Neural progenitor cell (in vitro differentiated cells): ENCODE measurements around the gene LY86. TPM values are rescaled to one million over a fixed set of nuclear protein-coding genes. Genes with fewer than 3 reads are reported as not detected.
"Not testable (repeated sequence)": the region's sequence is repeated elsewhere in the genome, so short reads cannot be mapped to it uniquely, and the experiment has no call there.

Experiments
- DNase-seq: peaks from one replicate; pipeline ENCODE4 v3.0.0-alpha.2; 2016; ENCODE audit warnings: low spot score
- H2AFZ ChIP-seq: fragments of 200-600 bp; sonication (generic); replicated peaks from 2 replicates; pipeline ENCODE4 v1.6.1; 2016; ENCODE audit warnings: antibody characterized with exemption
- H3F3A ChIP-seq: fragments of 200-600 bp; sonication (generic); 2 replicates; pipeline ENCODE4 v1.6.1; 2016; ENCODE audit warnings: antibody characterized with exemption, low read depth
- H3K27ac ChIP-seq: fragments of 200-600 bp; sonication (generic); 2 replicates; pipeline ENCODE4 v1.5.1; 2016; ENCODE audit warnings: mild to moderate bottlenecking
- H3K27me3 ChIP-seq: fragments of 200-600 bp; sonication (generic); 2 replicates; pipeline ENCODE4 v1.6.1; 2016; ENCODE audit warnings: mild to moderate bottlenecking, moderate library complexity
- H3K36me3 ChIP-seq: fragments of 200-600 bp; sonication (generic); 2 replicates; pipeline ENCODE4 v1.5.1; 2016
- H3K4me1 ChIP-seq: fragments of 200-600 bp; sonication (generic); 2 replicates; pipeline ENCODE4 v1.6.1; 2016; ENCODE audit warnings: mixed run types
- H3K4me2 ChIP-seq: fragments of 200-600 bp; sonication (generic); 2 replicates; pipeline ENCODE4 v1.6.1; 2016
- H3K4me3 ChIP-seq: fragments of 200-600 bp; sonication (generic); 2 replicates; pipeline ENCODE4 v1.5.1; 2016
- H3K79me2 ChIP-seq: fragments of 200-600 bp; sonication (generic); 2 replicates; pipeline ENCODE4 v1.6.1; 2016; ENCODE audit warnings: low read depth
- H3K9ac ChIP-seq: fragments of 200-600 bp; sonication (generic); 2 replicates; pipeline ENCODE4 v1.6.1; 2016
- H3K9me3 ChIP-seq: fragments of 200-600 bp; sonication (generic); 2 replicates; pipeline ENCODE4 v1.5.1; 2016; ENCODE audit warnings: low read depth
- H4K20me1 ChIP-seq: fragments of 200-600 bp; sonication (generic); 2 replicates; pipeline ENCODE4 v1.6.1; 2016; ENCODE audit warnings: low read depth
- H3K27ac Mint-ChIP-seq: 3 replicates; pipeline ENCODE4 v1.8.0; 2021; ENCODE audit warnings: mixed read lengths
- H3K27me3 Mint-ChIP-seq: 2 replicates; pipeline ENCODE4 v1.8.0; 2022; ENCODE audit warnings: low read depth, mild to moderate bottlenecking, inconsistent platforms, moderate library complexity, mixed read lengths; ENCODE audit not compliant: insufficient read depth
- H3K36me3 Mint-ChIP-seq: 3 replicates; pipeline ENCODE4 v1.8.0; 2021; ENCODE audit warnings: mixed read lengths
- H3K4me1 Mint-ChIP-seq: 3 replicates; pipeline ENCODE4 v1.8.0; 2021; ENCODE audit warnings: mixed read lengths
- H3K4me3 Mint-ChIP-seq: 3 replicates; pipeline ENCODE4 v1.8.0; 2021; ENCODE audit warnings: mild to moderate bottlenecking, moderate library complexity, mixed read lengths
- H3K9me3 Mint-ChIP-seq: 3 replicates; pipeline ENCODE4 v1.8.0; 2020; ENCODE audit warnings: mixed read lengths
- CTCF ChIP-seq: fragments of 200-600 bp; sonication (generic); IDR thresholded peaks from 2 replicates; pipeline ENCODE4 v1.5.1; 2017; ENCODE audit warnings: antibody characterized with exemption, mild to moderate bottlenecking
- EZH2 ChIP-seq: fragments of 200-600 bp; sonication (generic); IDR thresholded peaks from 2 replicates; pipeline ENCODE4 v1.6.1; 2017; ENCODE audit warnings: antibody characterized with exemption, mild to moderate bottlenecking, moderate library complexity
- EZH2phosphoT487 ChIP-seq: fragments of 200-600 bp; sonication (generic); IDR thresholded peaks from 2 replicates; pipeline ENCODE4 v1.6.1; 2017; ENCODE audit warnings: antibody characterized with exemption
- total RNA-seq: library from RNA; depleted of rRNA; stranded (reverse); fragments of >200 nt; gene quantifications from 2 replicates; pipeline ENCODE4 v1.2.3, GENCODE V29; 2015; ENCODE audit warnings: low replicate concordance

LY86 gene
- total RNA-seq, 1 donor from 2014 or later: not detected

GRCh38 chr6:6604015-6604414, 15.5 kb downstream of the LY86 start:
- no peaks in the 10 kb centered on the region for H3K36me3 ChIP-seq
- H3K4me3 ChIP-seq: no peak overlapping the region
- no peak overlapping the region for H3K4me2 ChIP-seq
- H3K4me1 Mint-ChIP-seq: no peaks in the 10 kb centered on the region
- no peaks in the 10 kb centered on the region for H3K79me2 ChIP-seq
- no peak overlapping the region for H3K27ac ChIP-seq
- no peaks in the 10 kb centered on the region for H4K20me1 ChIP-seq
- no peak overlapping the region for H3K9ac ChIP-seq
- no peaks in the 10 kb centered on the region for H3F3A ChIP-seq
- no peaks in the 10 kb centered on the region for H3K27me3 ChIP-seq
- H3K36me3 Mint-ChIP-seq: no peaks in the 10 kb centered on the region
- H3K27me3 Mint-ChIP-seq: peaks cover 6% of the 10 kb centered on the region
- TF ChIP-seq EZH2phosphoT487: no peak
- no peak for TF ChIP-seq CTCF
- TF ChIP-seq EZH2: no peak
- DNase-seq: no peak
- no peaks in the 10 kb centered on the region for H3K4me1 ChIP-seq
- no peak overlapping the region for H3K27ac Mint-ChIP-seq
- H3K9me3 ChIP-seq: no peaks in the 10 kb centered on the region
- H2AFZ ChIP-seq: no peak overlapping the region
- no peak overlapping the region for H3K4me3 Mint-ChIP-seq
- H3K9me3 Mint-ChIP-seq: peaks cover 14% of the 10 kb centered on the region

- peaks cover 4% of the 10 kb centered on the region for H3K27me3 Mint-ChIP-seq
Observed at GRCh38 chr6:6604566-6604965, 16.0 kb downstream of the LY86 start.

GRCh38 chr6:6605873-6606272, 17.4 kb downstream of the LY86 start:
- TF ChIP-seq EZH2phosphoT487: no peak
- no peak for TF ChIP-seq CTCF
- no peak for TF ChIP-seq EZH2
- Histone ChIP-seq H3K9me3 (no peaks in the 10 kb centered on the region), H3K27ac (no peak overlapping the region), H3K36me3 (no peaks in the 10 kb centered on the region), H3F3A (no peaks in the 10 kb centered on the region), H3K9ac (no peak overlapping the region), H2AFZ (no peak overlapping the region), H3K4me1 (no peaks in the 10 kb centered on the region), H3K4me2 (no peak overlapping the region), H3K4me3 (no peak overlapping the region), H3K27me3 (no peaks in the 10 kb centered on the region), H4K20me1 (no peaks in the 10 kb centered on the region), H3K79me2 (no peaks in the 10 kb centered on the region)
- Mint-ChIP-seq H3K27me3 (peaks cover 4% of the 10 kb centered on the region), H3K27ac (no peak overlapping the region), H3K9me3 (peaks cover 14% of the 10 kb centered on the region), H3K4me3 (no peak overlapping the region), H3K36me3 (no peaks in the 10 kb centered on the region), H3K4me1 (no peaks in the 10 kb centered on the region)
- no peak for DNase-seq

More at GRCh38 chr6:6604566-6604965, 16.0 kb downstream of the LY86 start:
- no peaks in the 10 kb centered on the region for H3F3A ChIP-seq
- no peak overlapping the region for H3K4me3 Mint-ChIP-seq
- DNase-seq: no peak
- H3K4me1 Mint-ChIP-seq: no peaks in the 10 kb centered on the region
- H3K9me3 ChIP-seq: no peaks in the 10 kb centered on the region
- no peak overlapping the region for H3K9ac ChIP-seq
- TF ChIP-seq CTCF (no peak), EZH2 (no peak), EZH2phosphoT487 (no peak)
- H3K4me2 ChIP-seq: no peak overlapping the region
- no peaks in the 10 kb centered on the region for H3K36me3 Mint-ChIP-seq
- no peaks in the 10 kb centered on the region for H3K79me2 ChIP-seq
- no peaks in the 10 kb centered on the region for H3K36me3 ChIP-seq
- H3K9me3 Mint-ChIP-seq: peaks cover 14% of the 10 kb centered on the region
- H3K4me3 ChIP-seq: no peak overlapping the region
- H3K27me3 ChIP-seq: no peaks in the 10 kb centered on the region
- no peaks in the 10 kb centered on the region for H3K4me1 ChIP-seq
- no peak overlapping the region for H3K27ac Mint-ChIP-seq
- no peaks in the 10 kb centered on the region for H4K20me1 ChIP-seq
- H3K27ac ChIP-seq: no peak overlapping the region
- H2AFZ ChIP-seq: no peak overlapping the region

- not testable (repeated sequence) for H3K27ac Mint-ChIP-seq, DNase-seq, H3K4me3 Mint-ChIP-seq, H3K9ac ChIP-seq, H3K4me3 ChIP-seq, H2AFZ ChIP-seq, H3K4me1 ChIP-seq, H3K9me3 ChIP-seq, H3K36me3 Mint-ChIP-seq, H3F3A ChIP-seq, H3K4me1 Mint-ChIP-seq, H3K27ac ChIP-seq, H3K27me3 Mint-ChIP-seq, H4K20me1 ChIP-seq, H3K79me2 ChIP-seq, H3K36me3 ChIP-seq, H3K4me2 ChIP-seq, H3K27me3 ChIP-seq
- peaks cover 14% of the 10 kb centered on the region for H3K9me3 Mint-ChIP-seq
Observed at GRCh38 chr6:6606391-6607030, 18.0 kb downstream of the LY86 start.
